DND-41 (cell line): ENCODE data around the gene CST6.

Source experiments
- ATAC-seq: fragments of 200-7000 bp; cut with Tn5 transposase; 3 replicates; pipeline ENCODE4 v1.9.1; 2021; ENCODE audit warnings: low read depth; ENCODE audit not compliant: insufficient read depth
- DNase-seq: peaks from one replicate; pipeline ENCODE4 v3.0.0-alpha.2; 2020
- H2AFZ ChIP-seq: 2 replicates; pipeline ENCODE4 v1.6.0; 2012; ENCODE audit warnings: low read depth, low read length
- H3K27ac ChIP-seq: 2 replicates; pipeline ENCODE4 v1.5.1; 2012; ENCODE audit warnings: low read length, inconsistent platforms
- H3K27me3 ChIP-seq: fragments of 200-600 bp; sonication (generic); 2 replicates; pipeline ENCODE4 v1.6.0; 2012; ENCODE audit warnings: low read length, mild to moderate bottlenecking, inconsistent platforms; ENCODE audit not compliant: insufficient read depth, poor library complexity
- H3K36me3 ChIP-seq: 2 replicates; pipeline ENCODE4 v1.5.1; 2012; ENCODE audit warnings: low read length, inconsistent platforms; ENCODE audit not compliant: insufficient read depth
- H3K4me1 ChIP-seq: 2 replicates; pipeline ENCODE4 v1.5.1; 2012; ENCODE audit warnings: mild to moderate bottlenecking, low read length; ENCODE audit not compliant: insufficient read depth
- H3K4me2 ChIP-seq: 2 replicates; pipeline ENCODE4 v1.6.0; 2012; ENCODE audit warnings: mild to moderate bottlenecking, moderate library complexity, low read length, inconsistent platforms; ENCODE audit not compliant: insufficient read depth
- H3K4me3 ChIP-seq, 2 experiments: fragments of 200-600 bp in 1 of 2; shearing (Covaris generic) in 1 of 2; 2 replicates each; pipeline ENCODE4 v1.5.1; 2012 to 2016; ENCODE audit warnings: inconsistent platforms in 2 of 2, low read length in 2 of 2, mild to moderate bottlenecking in 2 of 2, low read depth in 1 of 2, moderate library complexity in 1 of 2
- H3K79me2 ChIP-seq: 2 replicates; pipeline ENCODE4 v1.6.0; 2012; ENCODE audit warnings: low read length, inconsistent platforms; ENCODE audit not compliant: insufficient read depth
- H3K9ac ChIP-seq: 2 replicates; pipeline ENCODE4 v1.6.0; 2012; ENCODE audit warnings: low read depth, mild to moderate bottlenecking, inconsistent platforms, low read length, moderate library complexity
- H3K9me3 ChIP-seq: 2 replicates; pipeline ENCODE4 v1.5.1; 2012; ENCODE audit warnings: low read length, moderate library complexity, mild to moderate bottlenecking, inconsistent platforms; ENCODE audit not compliant: insufficient read depth, severe bottlenecking
- H4K20me1 ChIP-seq: 2 replicates; pipeline ENCODE4 v1.6.0; 2012; ENCODE audit warnings: low read length; ENCODE audit not compliant: insufficient read depth
- EZH2 ChIP-seq: IDR thresholded peaks from 3 replicates; pipeline ENCODE4 v1.6.1; 2012; ENCODE audit warnings: borderline replicate concordance, low read depth, mild to moderate bottlenecking, moderate library complexity, low read length, inconsistent platforms; ENCODE audit not compliant: severe bottlenecking
- TF ChIP-seq, protein P1 (sequence below): IDR thresholded peaks from 2 replicates; pipeline ENCODE4 v1.5.1; 2012; ENCODE audit warnings: borderline replicate concordance, low read length, moderate library complexity, mild to moderate bottlenecking; ENCODE audit not compliant: poor library complexity, severe bottlenecking; ENCODE audit errors: extremely low read depth

CST6 gene

DNA sequence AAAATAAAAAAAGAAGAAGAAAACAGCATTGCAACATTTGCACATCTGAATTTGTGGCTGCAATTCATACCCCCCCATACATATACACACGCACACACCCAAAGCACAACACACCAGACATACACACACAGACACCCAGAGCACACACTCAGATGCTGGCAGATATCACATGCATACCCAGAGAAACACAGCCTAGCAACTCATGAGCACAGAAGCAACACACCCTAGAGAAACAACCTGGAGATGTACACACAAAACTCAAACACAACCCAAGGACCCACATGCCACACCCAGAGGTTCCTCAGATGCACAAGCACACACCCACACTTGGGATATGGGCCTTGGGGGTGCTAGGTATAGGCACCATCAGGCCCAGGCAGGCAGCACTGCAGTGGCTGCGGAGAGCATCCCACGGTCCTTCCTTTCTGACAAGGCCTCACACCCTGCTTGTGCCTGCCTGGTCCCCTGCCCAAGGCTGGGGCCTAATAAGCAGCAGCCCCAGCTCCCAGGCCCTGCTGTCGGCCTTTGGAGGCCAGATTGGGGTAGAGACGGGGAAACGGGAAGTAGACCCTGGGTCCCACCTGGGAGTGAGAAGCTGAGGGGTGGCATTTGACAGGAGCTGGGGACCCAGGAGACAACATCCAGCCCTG, 3.1 kb downstream of the CST6 start:
- Histone ChIP-seq H3K4me3 (no peak overlapping the region), H3K79me2 (no peaks in the 10 kb centered on the region), H2AFZ (peak overlapping the region; percentile 33; the same call in 1 of the 2 replicates), H3K4me2 (no peak overlapping the region), H3K27me3 (no peaks in the 10 kb centered on the region), H3K9ac (no peak overlapping the region), H3K36me3 (no peaks in the 10 kb centered on the region), H4K20me1 (peaks cover 3% of the 10 kb centered on the region; the same call in 1 of the 2 replicates), H3K4me1 (no peaks in the 10 kb centered on the region), H3K27ac (no peak overlapping the region), H3K9me3 (no peaks in the 10 kb centered on the region)
- no peak for TF ChIP-seq EZH2
- TF ChIP-seq, protein P1, sequence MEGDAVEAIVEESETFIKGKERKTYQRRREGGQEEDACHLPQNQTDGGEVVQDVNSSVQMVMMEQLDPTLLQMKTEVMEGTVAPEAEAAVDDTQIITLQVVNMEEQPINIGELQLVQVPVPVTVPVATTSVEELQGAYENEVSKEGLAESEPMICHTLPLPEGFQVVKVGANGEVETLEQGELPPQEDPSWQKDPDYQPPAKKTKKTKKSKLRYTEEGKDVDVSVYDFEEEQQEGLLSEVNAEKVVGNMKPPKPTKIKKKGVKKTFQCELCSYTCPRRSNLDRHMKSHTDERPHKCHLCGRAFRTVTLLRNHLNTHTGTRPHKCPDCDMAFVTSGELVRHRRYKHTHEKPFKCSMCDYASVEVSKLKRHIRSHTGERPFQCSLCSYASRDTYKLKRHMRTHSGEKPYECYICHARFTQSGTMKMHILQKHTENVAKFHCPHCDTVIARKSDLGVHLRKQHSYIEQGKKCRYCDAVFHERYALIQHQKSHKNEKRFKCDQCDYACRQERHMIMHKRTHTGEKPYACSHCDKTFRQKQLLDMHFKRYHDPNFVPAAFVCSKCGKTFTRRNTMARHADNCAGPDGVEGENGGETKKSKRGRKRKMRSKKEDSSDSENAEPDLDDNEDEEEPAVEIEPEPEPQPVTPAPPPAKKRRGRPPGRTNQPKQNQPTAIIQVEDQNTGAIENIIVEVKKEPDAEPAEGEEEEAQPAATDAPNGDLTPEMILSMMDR, result no peak
- ATAC-seq, result peak; percentile 19; the same call in 1 of the 3 replicates
- DNase-seq, result no peak

DNA sequence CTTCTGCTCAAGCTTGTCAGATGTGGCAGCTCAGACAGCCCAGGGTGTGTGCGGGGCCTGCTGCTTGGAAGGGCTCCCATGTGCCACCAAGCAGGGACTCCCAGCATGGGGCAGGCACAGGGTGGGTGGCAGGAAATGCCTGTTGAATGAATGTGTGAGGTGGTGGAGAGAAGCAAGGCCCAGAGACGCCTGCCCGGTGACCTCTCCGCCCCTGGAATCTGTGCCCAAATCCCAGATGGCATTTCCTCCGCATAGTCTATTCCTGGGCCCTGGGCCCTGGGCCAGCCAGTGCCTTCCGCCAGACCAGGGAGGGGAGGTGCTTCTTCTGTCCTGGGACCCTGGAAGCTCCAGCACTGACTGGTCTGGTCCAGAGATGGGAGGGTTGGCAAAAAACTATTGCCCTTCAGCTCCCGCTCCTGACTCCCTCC, 3.7 kb downstream of the CST6 start:
- no peaks in the 10 kb centered on the region for H3K9me3 ChIP-seq

DNA sequence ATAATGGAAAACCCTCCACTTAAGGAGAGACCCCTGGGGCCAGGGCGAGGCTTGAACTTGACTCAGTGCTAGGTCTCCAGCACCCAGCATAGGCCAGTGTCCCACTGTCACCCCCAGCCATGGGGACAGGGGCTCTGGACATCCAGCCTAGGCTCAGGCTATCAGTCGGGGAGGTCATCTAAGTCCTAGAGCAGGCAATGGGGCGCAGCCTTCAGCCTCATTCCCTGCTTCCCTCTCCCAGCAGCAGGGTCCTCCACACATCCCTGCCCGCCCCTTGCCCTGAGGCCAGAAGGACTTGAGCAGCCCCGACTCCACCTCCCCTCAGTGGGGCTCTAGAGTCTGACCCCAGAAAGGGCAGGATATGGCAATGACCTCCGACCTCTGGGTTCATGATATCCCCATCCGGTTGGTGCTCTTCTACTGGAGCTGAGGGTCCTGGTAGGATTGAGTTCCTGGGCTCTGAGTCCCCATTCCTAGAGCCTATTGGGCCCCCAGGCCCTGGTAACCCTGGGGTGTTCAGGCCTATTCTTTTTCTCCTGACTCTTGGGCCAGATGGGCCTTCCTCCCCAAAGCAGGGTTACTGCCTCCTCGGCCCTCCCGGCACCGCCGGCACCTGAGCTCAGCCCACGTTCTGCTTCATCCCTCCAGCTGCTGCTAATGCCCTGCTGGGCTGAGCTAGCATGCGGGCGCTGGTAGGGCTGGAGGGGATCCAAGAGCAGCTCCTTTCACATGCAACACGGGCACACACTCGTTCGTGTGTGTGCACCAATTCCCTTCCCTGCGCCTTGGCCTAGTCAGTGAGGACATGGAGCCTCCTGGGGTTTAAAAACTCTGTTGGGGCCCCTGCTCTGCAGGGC, 4.4 kb downstream of the CST6 start:
- Histone ChIP-seq H3K27me3 (no peaks in the 10 kb centered on the region), H3K4me2 (no peak overlapping the region), H3K36me3 (no peaks in the 10 kb centered on the region), H3K79me2 (no peaks in the 10 kb centered on the region), H3K27ac (no peak overlapping the region), H3K4me1 (no peaks in the 10 kb centered on the region), H3K4me3 (no peak overlapping the region), H3K9ac (no peak overlapping the region), H3K9me3 (no peaks in the 10 kb centered on the region), H2AFZ (no peak overlapping the region), H4K20me1 (peaks cover 3% of the 10 kb centered on the region; the same call in 1 of the 2 replicates)
- DNase-seq (no peak), ATAC-seq (no peak)
- TF ChIP-seq, protein P1, result no peak
- TF ChIP-seq EZH2, result no peak

More for the DNA sequence above, 3.7 kb downstream of the CST6 start:
- no peaks in the 10 kb centered on the region for H3K4me1 ChIP-seq
- peaks cover 3% of the 10 kb centered on the region; the same call in 1 of the 2 replicates for H4K20me1 ChIP-seq
- H3K27me3 ChIP-seq, result no peaks in the 10 kb centered on the region
- no peak overlapping the region for H3K27ac ChIP-seq
- no peak for TF ChIP-seq EZH2
- TF ChIP-seq, protein P1, result no peak
- DNase-seq (no peak), ATAC-seq (0 out of 3 replicates have a peak, but pooled peaks have one; percentile 35)
- H3K9ac ChIP-seq, result no peak overlapping the region
- H2AFZ ChIP-seq, result no peak overlapping the region
- H3K4me2 ChIP-seq, result no peak overlapping the region
- no peaks in the 10 kb centered on the region for H3K36me3 ChIP-seq
- H3K79me2 ChIP-seq, result no peaks in the 10 kb centered on the region
- H3K4me3 ChIP-seq, result no peak overlapping the region
